ENCODE measurements around the gene ANAPC10. TPM values are rescaled to one million over a fixed set of nuclear protein-coding genes. Genes with fewer than 3 reads are reported as not detected.
A peak's percentile ranks its signal among the peaks of the same experiment; 100 is the strongest.

The ANAPC10 gene
- total RNA-seq, 6 experiments from 2014 or later: 6.0 to 13.0 (median 8.3) TPM

DNA sequence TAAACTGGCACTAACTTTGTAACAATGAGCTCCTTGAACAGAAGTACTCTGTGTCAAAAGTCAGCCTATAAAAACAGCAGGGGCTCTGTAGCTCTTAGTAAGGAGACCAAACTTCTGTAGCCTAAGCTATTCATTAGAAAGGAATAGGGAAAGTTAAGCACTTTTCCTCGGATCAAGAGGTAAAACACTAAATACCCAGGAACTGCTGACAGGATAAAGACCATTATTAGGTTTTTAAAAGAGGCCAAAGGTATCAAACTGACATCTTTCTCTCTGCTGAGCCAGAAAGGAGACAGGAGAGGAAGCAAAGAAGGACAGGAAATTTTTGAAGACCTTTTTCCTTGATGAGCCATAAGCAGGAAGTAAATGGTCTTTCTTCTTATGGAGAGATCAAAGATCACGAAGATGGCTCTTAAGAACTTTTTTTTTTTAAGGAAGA, 31.9 kb downstream of the ANAPC10 start:
- H3K4me1 ChIP-seq: peaks cover 0 to 6% (median 0%) of the 10 kb centered on the region in 4 donors
- H3K36me3 ChIP-seq: no peaks in the 10 kb centered on the region
- H3K9me3 ChIP-seq: no peaks in the 10 kb centered on the region
- intact Hi-C loops (cut with DNase I): loop anchor here in 1 of 2 donors (10.0 kb wide), 1 partner anchor 891 kb away; no protein-coding TSS in a partner anchor
- H3K4me3 ChIP-seq: no peak overlapping the region
- no peak for TF ChIP-seq POLR2A (IDR thresholded peaks at IDR 0.05)
- TF ChIP-seq, protein P1, sequence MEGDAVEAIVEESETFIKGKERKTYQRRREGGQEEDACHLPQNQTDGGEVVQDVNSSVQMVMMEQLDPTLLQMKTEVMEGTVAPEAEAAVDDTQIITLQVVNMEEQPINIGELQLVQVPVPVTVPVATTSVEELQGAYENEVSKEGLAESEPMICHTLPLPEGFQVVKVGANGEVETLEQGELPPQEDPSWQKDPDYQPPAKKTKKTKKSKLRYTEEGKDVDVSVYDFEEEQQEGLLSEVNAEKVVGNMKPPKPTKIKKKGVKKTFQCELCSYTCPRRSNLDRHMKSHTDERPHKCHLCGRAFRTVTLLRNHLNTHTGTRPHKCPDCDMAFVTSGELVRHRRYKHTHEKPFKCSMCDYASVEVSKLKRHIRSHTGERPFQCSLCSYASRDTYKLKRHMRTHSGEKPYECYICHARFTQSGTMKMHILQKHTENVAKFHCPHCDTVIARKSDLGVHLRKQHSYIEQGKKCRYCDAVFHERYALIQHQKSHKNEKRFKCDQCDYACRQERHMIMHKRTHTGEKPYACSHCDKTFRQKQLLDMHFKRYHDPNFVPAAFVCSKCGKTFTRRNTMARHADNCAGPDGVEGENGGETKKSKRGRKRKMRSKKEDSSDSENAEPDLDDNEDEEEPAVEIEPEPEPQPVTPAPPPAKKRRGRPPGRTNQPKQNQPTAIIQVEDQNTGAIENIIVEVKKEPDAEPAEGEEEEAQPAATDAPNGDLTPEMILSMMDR (IDR thresholded peaks at IDR 0.05): no peak
- no peak overlapping the region for H3K27ac ChIP-seq
- ATAC-seq (peak in 3 of 4 donors; percentile 30 to 35 (median 35)), DNase-seq (no peak)
- H3K27me3 ChIP-seq: no peaks in the 10 kb centered on the region
- WGBS (ENCODE audit: insufficient coverage, low coverage, low lambda C conversion rate, missing lambda C conversion rate): 45% methylated on average over 2 of the region's 2 CpGs

- TF ChIP-seq POLR2A (IDR thresholded peaks at IDR 0.05): no peak
- TF ChIP-seq, protein P1 (IDR thresholded peaks at IDR 0.05): peak; percentile 50 to 55 (median 54)
- Histone ChIP-seq H3K27ac (no peak overlapping the region), H3K4me3 (no peak overlapping the region), H3K36me3 (no peaks in the 10 kb centered on the region), H3K4me1 (peaks cover 0 to 4% (median 0%) of the 10 kb centered on the region in 4 donors), H3K27me3 (no peaks in the 10 kb centered on the region), H3K9me3 (no peaks in the 10 kb centered on the region)
- intact Hi-C loops (cut with DNase I): loop anchor here in 1 of 2 donors (10.0 kb wide), 1 partner anchor 887 kb away; no protein-coding TSS in a partner anchor
- peak; percentile 79 to 85 (median 82) for ATAC-seq
- WGBS (ENCODE audit: insufficient coverage, low coverage, low lambda C conversion rate, missing lambda C conversion rate): 39% methylated on average over 6 of the region's 6 CpGs
- no peak for DNase-seq
Observed at GRCh38 chr4:145061318-145061920, 36.6 kb downstream of the ANAPC10 start.

DNA sequence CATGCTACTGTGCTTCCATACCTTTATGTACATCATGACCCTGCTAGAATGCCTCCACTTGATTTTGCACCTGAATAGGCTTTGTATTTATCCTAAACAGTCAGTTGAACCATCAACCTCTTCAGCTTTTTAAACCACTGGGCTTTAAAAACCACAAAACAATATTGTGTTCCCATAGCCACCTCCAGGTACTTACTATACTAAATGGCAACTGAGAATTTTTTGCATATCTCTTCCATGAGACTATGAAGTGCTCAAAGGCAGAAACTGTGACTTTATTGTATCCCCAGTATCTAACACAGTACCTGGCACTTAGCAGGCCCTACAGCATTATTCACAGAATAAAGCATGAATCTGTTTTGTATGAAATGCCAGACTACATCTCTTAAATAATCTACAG, 39.7 kb downstream of the ANAPC10 start:
- ATAC-seq (no peak), DNase-seq (no peak)
- no peak for TF ChIP-seq POLR2A (IDR thresholded peaks at IDR 0.05)
- TF ChIP-seq, protein P1 (IDR thresholded peaks at IDR 0.05): no peak
- Histone ChIP-seq H3K27ac (no peak overlapping the region), H3K4me3 (no peak overlapping the region), H3K9me3 (no peaks in the 10 kb centered on the region), H3K4me1 (no peaks in the 10 kb centered on the region), H3K27me3 (no peaks in the 10 kb centered on the region), H3K36me3 (no peaks in the 10 kb centered on the region)
- intact Hi-C loops (cut with DNase I): loop anchor here in 1 of 2 donors (10.0 kb wide), 1 partner anchor 883 kb away; no protein-coding TSS in a partner anchor

DNA sequence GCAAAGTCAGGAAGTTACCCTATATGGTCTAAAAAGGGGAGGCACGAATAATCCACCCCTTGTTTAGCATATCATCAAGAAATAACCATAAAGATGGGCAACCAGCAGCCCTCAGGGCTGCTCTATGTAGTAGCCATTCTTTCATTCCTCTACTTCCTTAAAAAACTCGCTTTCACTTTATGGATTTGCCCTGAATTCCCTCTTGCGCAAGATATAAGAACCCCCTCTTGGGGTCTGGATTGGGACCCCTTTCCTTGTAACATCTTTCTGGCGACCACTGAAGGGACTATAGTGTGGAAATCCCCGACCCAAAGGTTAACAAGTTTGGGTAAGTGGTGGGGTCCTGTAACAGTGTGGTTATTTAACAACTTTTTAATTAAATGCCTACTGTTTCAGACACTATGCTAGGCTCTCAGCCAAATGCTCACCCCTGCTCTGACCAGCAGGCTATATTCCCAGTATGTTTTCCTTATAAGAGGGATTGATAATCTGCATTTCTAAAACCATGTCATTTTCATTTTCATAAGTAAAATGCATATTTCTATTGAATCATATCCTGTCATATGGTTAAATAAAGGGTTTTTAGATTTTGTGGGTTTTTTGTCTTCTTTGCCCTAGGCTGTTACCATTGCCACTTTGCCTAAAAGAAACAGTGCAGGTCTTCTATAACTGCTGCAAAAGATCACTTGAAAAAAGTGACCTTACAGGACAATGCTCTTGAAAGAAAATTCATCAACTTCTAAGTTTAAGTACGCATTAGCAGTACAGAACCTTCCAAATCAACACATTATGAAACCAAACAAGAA, 41.5 kb downstream of the ANAPC10 start:
- no peak for DNase-seq
- intact Hi-C loops (cut with DNase I): loop anchor here in 1 of 2 donors (10.0 kb wide), 1 partner anchor 882 kb away; no protein-coding TSS in a partner anchor
- H3K9me3 ChIP-seq: no peaks in the 10 kb centered on the region
- no peaks in the 10 kb centered on the region for H3K4me1 ChIP-seq
- no peak for ATAC-seq
- TF ChIP-seq, protein P1 (IDR thresholded peaks at IDR 0.05): no peak
- no peak for TF ChIP-seq POLR2A (IDR thresholded peaks at IDR 0.05)
- no peaks in the 10 kb centered on the region for H3K27me3 ChIP-seq
- no peaks in the 10 kb centered on the region for H3K36me3 ChIP-seq
- H3K27ac ChIP-seq: no peak overlapping the region
- WGBS (ENCODE audit: insufficient coverage, low coverage, low lambda C conversion rate, missing lambda C conversion rate): 100% methylated on average over 5 of the region's 6 CpGs
- no peak overlapping the region for H3K4me3 ChIP-seq

Measured in right lobe of liver (tissue), 6 donors.